DOHH2 (cell line): ENCODE data around the gene CAMK2N1.
A peak's percentile ranks its signal among the peaks of the same experiment; 100 is the strongest.

Experiments
- H3F3A ChIP-seq: fragments of 200-600 bp; sonication (generic), shearing (Covaris generic); 2 replicates; pipeline ENCODE4 v1.6.0; 2016; ENCODE audit warnings: antibody characterized with exemption, mild to moderate bottlenecking; ENCODE audit not compliant: control insufficient read depth, insufficient read depth
- H3K27ac ChIP-seq: fragments of 200-600 bp; sonication (generic); 2 replicates; pipeline ENCODE4 v1.5.1; 2014; ENCODE audit warnings: low read depth, mild to moderate bottlenecking, low read length, moderate library complexity
- H3K27me3 ChIP-seq: fragments of 200-600 bp; sonication (generic); 2 replicates; pipeline ENCODE4 v1.6.1; 2014; ENCODE audit warnings: mild to moderate bottlenecking, low read length, mixed read lengths; ENCODE audit not compliant: control insufficient read depth
- H3K36me3 ChIP-seq: fragments of 200-600 bp; sonication (generic); 2 replicates; pipeline ENCODE4 v1.6.1; 2014; ENCODE audit warnings: mild to moderate bottlenecking, low read length, moderate library complexity, mixed read lengths; ENCODE audit not compliant: control insufficient read depth
- H3K4me1 ChIP-seq: fragments of 200-600 bp; sonication (generic); 2 replicates; pipeline ENCODE4 v1.6.1; 2014; ENCODE audit warnings: mild to moderate bottlenecking, low read length, mixed read lengths; ENCODE audit not compliant: control insufficient read depth
- H3K4me2 ChIP-seq: fragments of 200-600 bp; sonication (generic); 2 replicates; pipeline ENCODE4 v1.6.0; 2014; ENCODE audit warnings: mild to moderate bottlenecking, low read length, moderate library complexity
- H3K4me3 ChIP-seq: fragments of 200-600 bp; sonication (generic); 2 replicates; pipeline ENCODE4 v1.5.1; 2014; ENCODE audit warnings: mild to moderate bottlenecking, low read length, mixed read lengths
- H3K79me2 ChIP-seq: fragments of 200-600 bp; sonication (generic); 2 replicates; pipeline ENCODE4 v1.6.1; 2014; ENCODE audit warnings: mild to moderate bottlenecking, low read length, mixed read lengths; ENCODE audit not compliant: control insufficient read depth
- H3K9me2 ChIP-seq: fragments of 200-600 bp; sonication (generic); replicated peaks from 2 replicates; pipeline ENCODE4 v1.6.1; 2014; ENCODE audit warnings: mild to moderate bottlenecking, low read length, mixed read lengths; ENCODE audit not compliant: control insufficient read depth
- H3K9me3 ChIP-seq: fragments of 200-600 bp; sonication (generic); 2 replicates; pipeline ENCODE4 v1.6.1; 2014; ENCODE audit warnings: antibody characterized with exemption, low read length, mixed read lengths; ENCODE audit not compliant: control insufficient read depth, insufficient read depth
- H4K20me1 ChIP-seq: fragments of 200-600 bp; sonication (generic); 2 replicates; pipeline ENCODE4 v1.6.0; 2014; ENCODE audit warnings: low read depth, mild to moderate bottlenecking, antibody characterized with exemption, low read length, moderate library complexity; ENCODE audit not compliant: control insufficient read depth, insufficient read depth
- CTCF ChIP-seq: fragments of 200-600 bp; sonication (generic); IDR thresholded peaks from one replicate; pipeline ENCODE4 v1.5.1; 2014; ENCODE audit warnings: antibody characterized with exemption, mild to moderate bottlenecking, low read depth, low read length; ENCODE audit not compliant: poor library complexity, severe bottlenecking
- EZH2phosphoT487 ChIP-seq: fragments of 200-600 bp; sonication (generic); IDR thresholded peaks from 2 replicates; pipeline ENCODE4 v1.6.1; 2017; ENCODE audit warnings: borderline replicate concordance, mild to moderate bottlenecking, antibody characterized with exemption, low read length, moderate library complexity, mixed read lengths

CAMK2N1 gene

GRCh38 chr1:20485527-20486456 is at the start of gene CAMK2N1:
Gene CAMK2N1, minus strand, starts transcription at chr1:20486210. Its CDS starts 831 bp downstream, at chr1:20485379.
- H3K9me3 ChIP-seq: no peaks in the 10 kb centered on the region
- no peaks in the 10 kb centered on the region for H3K36me3 ChIP-seq
- H3K4me2 ChIP-seq: peak within 1 kb of the TSS; percentile 45; the same call in 1 of the 2 replicates
- peak within 1 kb of the TSS; percentile 45 for H3K4me3 ChIP-seq
- 0 out of 2 replicates have a peak, but pooled peaks cover 2% of the 10 kb centered on the region for H3K4me1 ChIP-seq
- H3F3A ChIP-seq: no peaks in the 10 kb centered on the region
- no peaks in the 10 kb centered on the region for H3K79me2 ChIP-seq
- no peaks in the 10 kb centered on the region for H4K20me1 ChIP-seq
- no peak within 1 kb of the TSS for H3K27ac ChIP-seq
- no peaks in the 10 kb centered on the region for H3K9me2 ChIP-seq
- peaks cover 67% of the 10 kb centered on the region for H3K27me3 ChIP-seq
- TF ChIP-seq EZH2phosphoT487 (no peak), CTCF (no peak)

GRCh38 chr1:20534659-20535417 is 48.8 kb upstream of the CAMK2N1 start:
- Histone ChIP-seq H3K27ac (no peak overlapping the region), H3K79me2 (no peaks in the 10 kb centered on the region), H3K9me3 (no peaks in the 10 kb centered on the region), H3K4me2 (no peak overlapping the region), H3K27me3 (peaks cover 37% of the 10 kb centered on the region), H3K4me1 (no peaks in the 10 kb centered on the region), H3F3A (no peaks in the 10 kb centered on the region), H4K20me1 (no peaks in the 10 kb centered on the region), H3K9me2 (no peaks in the 10 kb centered on the region), H3K4me3 (no peak overlapping the region), H3K36me3 (no peaks in the 10 kb centered on the region)
- no peak for TF ChIP-seq CTCF
- no peak for TF ChIP-seq EZH2phosphoT487

- TF ChIP-seq CTCF: no peak
- H3K4me2 ChIP-seq: no peak overlapping the region
- H3K9me2 ChIP-seq: no peaks in the 10 kb centered on the region
- H4K20me1 ChIP-seq: no peaks in the 10 kb centered on the region
- H3K9me3 ChIP-seq: no peaks in the 10 kb centered on the region
- no peak overlapping the region for H3K27ac ChIP-seq
- no peak overlapping the region for H3K4me3 ChIP-seq
- H3K4me1 ChIP-seq: no peaks in the 10 kb centered on the region
- no peaks in the 10 kb centered on the region for H3K79me2 ChIP-seq
- H3F3A ChIP-seq: no peaks in the 10 kb centered on the region
- peaks cover 40% of the 10 kb centered on the region for H3K27me3 ChIP-seq
- no peaks in the 10 kb centered on the region for H3K36me3 ChIP-seq
These were observed 47.6 kb upstream of the CAMK2N1 start for GRCh38 chr1:20533635-20534034.
